GM12865 (cell line): ENCODE data around the gene DNAJB4.

Experiments used
- DNase-seq: peaks from one replicate; pipeline ENCODE4 v3.0.0; 2010; ENCODE audit warnings: low read depth
- H3K4me3 ChIP-seq: 2 replicates; pipeline ENCODE4 v1.5.1; 2011; ENCODE audit warnings: mild to moderate bottlenecking, low read depth, low read length, control low read depth
- TF ChIP-seq, protein P1 (sequence below): IDR thresholded peaks from 2 replicates; pipeline ENCODE4 v1.5.1; 2011; ENCODE audit warnings: low read length, control low read depth, low read depth, inconsistent platforms; ENCODE audit not compliant: insufficient read depth; ENCODE audit errors: missing control alignments

The DNAJB4 gene

DNA sequence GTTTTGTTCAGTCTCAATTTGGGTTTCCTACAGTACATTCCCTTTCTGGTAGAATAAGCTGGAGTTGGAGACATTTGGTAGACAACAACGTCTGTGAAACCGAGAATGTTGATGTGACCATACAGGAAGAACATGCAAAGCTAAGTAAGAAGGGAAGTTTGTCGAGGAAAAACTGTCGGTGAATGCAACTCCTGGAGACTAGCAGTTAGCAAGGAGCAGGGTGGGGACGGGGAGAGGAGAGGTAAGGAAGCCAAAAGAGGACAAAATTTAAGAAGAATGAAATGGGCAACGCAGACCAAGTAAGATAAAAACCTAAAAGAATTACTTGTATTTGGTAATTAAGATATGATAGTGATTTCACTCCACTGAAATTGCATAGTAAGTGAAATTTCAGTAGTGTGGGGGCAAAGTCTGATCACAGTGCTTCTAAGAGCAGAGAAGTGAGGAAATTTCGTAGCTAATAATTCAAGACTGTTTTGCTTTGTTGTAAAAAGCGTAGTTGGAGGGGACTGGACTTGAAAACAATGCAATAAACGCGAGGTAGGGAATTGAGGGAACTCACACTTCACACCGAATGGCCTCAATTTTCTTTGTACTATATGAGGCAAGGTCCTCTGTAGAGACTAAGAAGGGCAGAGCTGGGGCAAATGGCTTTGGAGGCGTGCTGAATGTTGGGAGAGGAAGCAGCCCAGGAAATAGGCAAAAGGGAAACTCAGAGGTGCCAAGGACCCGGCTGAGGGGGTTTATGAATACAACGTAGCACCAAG is 40.2 kb downstream of the DNAJB4 start:
- TF ChIP-seq, protein P1, sequence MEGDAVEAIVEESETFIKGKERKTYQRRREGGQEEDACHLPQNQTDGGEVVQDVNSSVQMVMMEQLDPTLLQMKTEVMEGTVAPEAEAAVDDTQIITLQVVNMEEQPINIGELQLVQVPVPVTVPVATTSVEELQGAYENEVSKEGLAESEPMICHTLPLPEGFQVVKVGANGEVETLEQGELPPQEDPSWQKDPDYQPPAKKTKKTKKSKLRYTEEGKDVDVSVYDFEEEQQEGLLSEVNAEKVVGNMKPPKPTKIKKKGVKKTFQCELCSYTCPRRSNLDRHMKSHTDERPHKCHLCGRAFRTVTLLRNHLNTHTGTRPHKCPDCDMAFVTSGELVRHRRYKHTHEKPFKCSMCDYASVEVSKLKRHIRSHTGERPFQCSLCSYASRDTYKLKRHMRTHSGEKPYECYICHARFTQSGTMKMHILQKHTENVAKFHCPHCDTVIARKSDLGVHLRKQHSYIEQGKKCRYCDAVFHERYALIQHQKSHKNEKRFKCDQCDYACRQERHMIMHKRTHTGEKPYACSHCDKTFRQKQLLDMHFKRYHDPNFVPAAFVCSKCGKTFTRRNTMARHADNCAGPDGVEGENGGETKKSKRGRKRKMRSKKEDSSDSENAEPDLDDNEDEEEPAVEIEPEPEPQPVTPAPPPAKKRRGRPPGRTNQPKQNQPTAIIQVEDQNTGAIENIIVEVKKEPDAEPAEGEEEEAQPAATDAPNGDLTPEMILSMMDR = no peak
- H3K4me3 ChIP-seq = no peak overlapping the region
- DNase-seq = no peak

DNA sequence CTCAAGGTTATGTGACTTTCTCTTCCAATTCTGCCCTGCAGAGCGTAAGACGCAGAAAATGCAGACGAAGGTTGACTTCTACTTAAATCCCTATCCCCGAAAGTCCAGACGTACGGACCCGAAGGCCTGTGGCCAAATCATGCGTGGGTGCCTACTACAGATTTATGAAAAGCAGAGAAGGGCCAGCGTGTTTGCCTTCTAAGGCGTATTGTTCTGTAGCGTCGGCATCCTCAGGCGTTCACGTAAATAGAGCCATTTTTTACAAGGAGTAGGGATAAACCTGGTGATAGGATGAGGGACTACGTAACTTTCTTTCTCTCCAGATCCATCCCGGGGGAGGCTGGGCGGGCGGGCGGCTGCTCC is 40.8 kb downstream of the DNAJB4 start:
- TF ChIP-seq, protein P1 = no peak
- DNase-seq = no peak
- no peak overlapping the region; the same call in 1 of the 2 replicates for H3K4me3 ChIP-seq

- DNase-seq = no peak
- TF ChIP-seq, protein P1 = no peak
- H3K4me3 ChIP-seq = no peak within 1 kb of the TSS; the same call in 1 of the 2 replicates
These were observed 41.4 kb downstream of the DNAJB4 start, which contains the start of gene GIPC2 for GRCh38 chr1:78045926-78046778. GIPC2 (plus strand) TSS chr1:78045966; CDS start chr1:78046095, 129 bp downstream.

- TF ChIP-seq, protein P1 = no peak
- H3K4me3 ChIP-seq = no peak overlapping the region
- no peak for DNase-seq
These were observed 42.4 kb downstream of the DNAJB4 start for GRCh38 chr1:78047106-78047505.

GRCh38 chr1:78047631-78048030 is 42.9 kb downstream of the DNAJB4 start:
- TF ChIP-seq, protein P1 = no peak
- DNase-seq = no peak
- H3K4me3 ChIP-seq = no peak overlapping the region

GRCh38 chr1:78048446-78048845 is 43.7 kb downstream of the DNAJB4 start:
- DNase-seq = no peak
- TF ChIP-seq, protein P1 = no peak
- H3K4me3 ChIP-seq = no peak overlapping the region

GRCh38 chr1:78049396-78049795 is 44.7 kb downstream of the DNAJB4 start:
- TF ChIP-seq, protein P1 = no peak
- no peak for DNase-seq
- no peak overlapping the region for H3K4me3 ChIP-seq
